Measurements from ENCODE around the gene PDIA6. TPM values are rescaled to one million over a fixed set of nuclear protein-coding genes. Genes with fewer than 3 reads are reported as not detected.
A peak's percentile ranks its signal among the peaks of the same experiment; 100 is the strongest.

Gene PDIA6
- total and polyA plus RNA-seq, 4 donors, result 159 to 348 (median 246) TPM

- H3K4me3 ChIP-seq (ENCODE audit: low read depth in 1 of 3, low read length in 3 of 3), result no peak overlapping the region
- TF ChIP-seq RAD21 (IDR thresholded peaks at IDR 0.05) (peak; percentile 34 to 59), SP1 (IDR thresholded peaks at IDR 0.05) (peak; percentile 97), HNF4A (conservative IDR thresholded peaks at IDR 0.05) (peak; percentile 91), ATF3 (IDR thresholded peaks at IDR 0.05) (no peak), TAF1 (conservative IDR thresholded peaks at IDR 0.05) (no peak), JUND (IDR thresholded peaks at IDR 0.05) (peak in 1 of 2 donors; percentile 31), GABPA (IDR thresholded peaks at IDR 0.05 in 1 of 2, conservative IDR thresholded peaks at IDR 0.05 in 1 of 2) (peak in 1 of 2 donors; percentile 54), NR2F2 (IDR thresholded peaks at IDR 0.05) (peak; percentile 30), EGR1 (IDR thresholded peaks at IDR 0.05; ENCODE audit: low read depth in 2 of 2) (no peak), FOXA2 (IDR thresholded peaks at IDR 0.05) (no peak), MAX (IDR thresholded peaks at IDR 0.05) (peak; percentile 75), ZBTB33 (IDR thresholded peaks at IDR 0.05) (no peak), HNF4G (IDR thresholded peaks at IDR 0.05) (peak; percentile 82), REST (IDR thresholded peaks at IDR 0.05) (peak; percentile 64), RXRA (IDR thresholded peaks at IDR 0.05) (peak; percentile 96 to 97), YY1 (IDR thresholded peaks at IDR 0.05) (peak; percentile 88), CTCF (IDR thresholded peaks at IDR 0.05; ENCODE audit: low read depth, low read length, missing input control) (no peak), FOXA1 (IDR thresholded peaks at IDR 0.05) (no peak)
- no peak overlapping the region for H3K27ac ChIP-seq (ENCODE audit: low read depth in 1 of 2, low read length in 2 of 2)
- H3K9me3 ChIP-seq (ENCODE audit: control insufficient read depth in 4 of 4, low read length in 3 of 4), result no peaks in the 10 kb centered on the region
- WGBS, result 30% methylated on average over 8 of the region's 8 CpGs
- no peak overlapping the region for H3K9ac ChIP-seq (ENCODE audit: low read depth in 1 of 2, low read length in 2 of 2)
- no peaks in the 10 kb centered on the region for H3K27me3 ChIP-seq (ENCODE audit: control insufficient read depth in 4 of 4, insufficient read depth in 4 of 4, low read length in 3 of 4)
- H3K36me3 ChIP-seq (ENCODE audit: control insufficient read depth in 4 of 4, insufficient read depth in 3 of 4, low read depth in 1 of 4, low read length in 3 of 4), result no peaks in the 10 kb centered on the region
- no peak for DNase-seq (ENCODE audit: low spot score)
- H3K4me1 ChIP-seq (ENCODE audit: control insufficient read depth in 4 of 4, insufficient read depth in 4 of 4, low read length in 3 of 4), result peaks cover 8 to 32% (median 23%) of the 10 kb centered on the region in 4 donors
Measured at GRCh38 chr2:10830203-10830602, 17.6 kb upstream of the PDIA6 start.
